ENCODE data around the gene VILL.

- TF ChIP-seq, protein P1, sequence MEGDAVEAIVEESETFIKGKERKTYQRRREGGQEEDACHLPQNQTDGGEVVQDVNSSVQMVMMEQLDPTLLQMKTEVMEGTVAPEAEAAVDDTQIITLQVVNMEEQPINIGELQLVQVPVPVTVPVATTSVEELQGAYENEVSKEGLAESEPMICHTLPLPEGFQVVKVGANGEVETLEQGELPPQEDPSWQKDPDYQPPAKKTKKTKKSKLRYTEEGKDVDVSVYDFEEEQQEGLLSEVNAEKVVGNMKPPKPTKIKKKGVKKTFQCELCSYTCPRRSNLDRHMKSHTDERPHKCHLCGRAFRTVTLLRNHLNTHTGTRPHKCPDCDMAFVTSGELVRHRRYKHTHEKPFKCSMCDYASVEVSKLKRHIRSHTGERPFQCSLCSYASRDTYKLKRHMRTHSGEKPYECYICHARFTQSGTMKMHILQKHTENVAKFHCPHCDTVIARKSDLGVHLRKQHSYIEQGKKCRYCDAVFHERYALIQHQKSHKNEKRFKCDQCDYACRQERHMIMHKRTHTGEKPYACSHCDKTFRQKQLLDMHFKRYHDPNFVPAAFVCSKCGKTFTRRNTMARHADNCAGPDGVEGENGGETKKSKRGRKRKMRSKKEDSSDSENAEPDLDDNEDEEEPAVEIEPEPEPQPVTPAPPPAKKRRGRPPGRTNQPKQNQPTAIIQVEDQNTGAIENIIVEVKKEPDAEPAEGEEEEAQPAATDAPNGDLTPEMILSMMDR (IDR thresholded peaks at IDR 0.05; ENCODE audit: insufficient read depth, low read depth, low read length), result no peak
- no peak for TF ChIP-seq EZH2 (IDR thresholded peaks at IDR 0.05; ENCODE audit: insufficient read depth, low read length)
Measured at GRCh38 chr3:37999836-38000235, 9.2 kb downstream of the VILL start.

All from astrocyte (in vitro differentiated cells and primary cell).